Esophagus squamous epithelium (tissue), 4 donors: ENCODE measurements around the gene PLD4.

Experiments
- CTCF ChIP-seq, 6 experiments: fragments of 450-650 bp in 4 of 6; fragments of 200-600 bp in 2 of 6; sonication (generic) in 2 of 6; IDR thresholded peaks; one replicate each; pipeline ENCODE4 v1.5.1; 2016 to 2019; ENCODE audit warnings: antibody characterized with exemption in 6 of 6, mild to moderate bottlenecking in 4 of 6, moderate library complexity in 4 of 6
- POLR2A ChIP-seq, 4 donors: fragments of 450-650 bp; IDR thresholded peaks; one replicate each; pipeline ENCODE4 v1.6.1; 2017; ENCODE audit warnings: antibody characterized with exemption in 4 of 4, mild to moderate bottlenecking in 4 of 4, moderate library complexity in 3 of 4

GRCh38 chr14:104966261-104966865, 41.7 kb downstream of the PLD4 start:
- TF ChIP-seq CTCF (IDR thresholded peaks at IDR 0.05) (no peak), POLR2A (IDR thresholded peaks at IDR 0.05) (no peak)
